Measurements from ENCODE around the gene SPECC1L.

GRCh38 chr22:24390576-24390975 lies 119.9 kb downstream of the SPECC1L start:
- TF ChIP-seq MAX (IDR thresholded peaks at IDR 0.05) (no peak), GTF2F1 (IDR thresholded peaks at IDR 0.05; ENCODE audit: borderline replicate concordance, low read depth, low read length) (no peak), CEBPB (IDR thresholded peaks at IDR 0.05; ENCODE audit: low read depth, low read length) (no peak), SUZ12 (IDR thresholded peaks at IDR 0.05; ENCODE audit: low read length) (no peak)
